NB4 (cell line): ENCODE measurements around the gene LSM3.

Experiments
- MYC ChIP-seq: IDR thresholded peaks from 2 replicates; pipeline ENCODE4 v1.6.1; 2011; ENCODE audit warnings: low read depth, low read length
- POLR2A ChIP-seq: IDR thresholded peaks from 2 replicates; pipeline ENCODE4 v1.6.1; 2011; ENCODE audit warnings: mild to moderate bottlenecking; ENCODE audit not compliant: insufficient read length; ENCODE audit errors: extremely low read depth
- TF ChIP-seq, protein P1 (sequence below): IDR thresholded peaks from one replicate; pipeline ENCODE4 v1.5.1; 2012; ENCODE audit warnings: low read depth, low read length
- TF ChIP-seq, protein P2 (sequence below): IDR thresholded peaks from 2 replicates; pipeline ENCODE4 v1.6.1; 2011; ENCODE audit warnings: low read depth, low read length

DNA sequence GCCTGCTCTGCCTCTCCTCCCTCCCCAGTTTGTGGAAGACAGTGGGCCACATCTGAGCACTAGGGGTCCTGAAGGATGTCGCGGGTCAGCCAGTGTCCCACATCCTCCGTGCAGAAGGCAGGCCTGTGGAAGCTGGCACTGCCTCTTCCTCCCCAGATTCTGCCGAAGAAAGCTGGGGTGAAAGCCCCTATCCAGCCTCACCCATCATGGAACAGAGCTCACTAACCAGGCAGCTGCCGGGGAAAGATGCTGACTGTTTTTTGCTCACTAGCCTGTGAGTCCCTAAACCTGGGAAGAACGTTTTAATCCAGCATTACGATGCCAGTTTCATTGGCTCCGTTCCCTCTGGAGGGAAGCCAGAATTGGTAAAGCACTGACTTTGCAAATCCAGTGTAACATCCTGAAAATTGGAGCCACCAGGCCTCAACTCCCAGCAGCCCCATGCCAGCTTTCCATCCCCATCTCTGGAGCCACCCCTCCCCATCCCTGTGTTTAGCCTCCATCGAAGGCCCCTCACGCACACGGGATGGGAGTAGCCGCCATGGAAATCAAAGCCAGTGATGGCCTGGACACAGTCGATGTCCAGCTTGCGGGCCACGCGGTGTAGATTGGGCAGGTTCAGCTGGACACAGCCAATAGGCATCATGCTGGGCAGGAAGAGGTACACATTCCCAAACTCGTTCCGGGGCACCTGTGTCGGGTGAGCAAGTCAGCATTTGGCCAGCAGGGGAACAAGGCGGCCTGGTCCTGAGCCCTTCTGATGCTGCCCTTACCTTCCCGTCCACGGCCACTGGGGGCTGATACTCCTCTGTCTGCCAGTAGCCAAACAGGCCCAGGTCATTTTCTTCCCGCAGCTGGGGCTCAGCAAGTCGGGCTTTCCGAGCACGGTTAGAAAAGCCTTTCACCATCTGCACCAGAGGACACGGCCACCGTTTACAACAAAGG is 30.3 kb upstream of the LSM3 start:
- TF ChIP-seq, protein P1, sequence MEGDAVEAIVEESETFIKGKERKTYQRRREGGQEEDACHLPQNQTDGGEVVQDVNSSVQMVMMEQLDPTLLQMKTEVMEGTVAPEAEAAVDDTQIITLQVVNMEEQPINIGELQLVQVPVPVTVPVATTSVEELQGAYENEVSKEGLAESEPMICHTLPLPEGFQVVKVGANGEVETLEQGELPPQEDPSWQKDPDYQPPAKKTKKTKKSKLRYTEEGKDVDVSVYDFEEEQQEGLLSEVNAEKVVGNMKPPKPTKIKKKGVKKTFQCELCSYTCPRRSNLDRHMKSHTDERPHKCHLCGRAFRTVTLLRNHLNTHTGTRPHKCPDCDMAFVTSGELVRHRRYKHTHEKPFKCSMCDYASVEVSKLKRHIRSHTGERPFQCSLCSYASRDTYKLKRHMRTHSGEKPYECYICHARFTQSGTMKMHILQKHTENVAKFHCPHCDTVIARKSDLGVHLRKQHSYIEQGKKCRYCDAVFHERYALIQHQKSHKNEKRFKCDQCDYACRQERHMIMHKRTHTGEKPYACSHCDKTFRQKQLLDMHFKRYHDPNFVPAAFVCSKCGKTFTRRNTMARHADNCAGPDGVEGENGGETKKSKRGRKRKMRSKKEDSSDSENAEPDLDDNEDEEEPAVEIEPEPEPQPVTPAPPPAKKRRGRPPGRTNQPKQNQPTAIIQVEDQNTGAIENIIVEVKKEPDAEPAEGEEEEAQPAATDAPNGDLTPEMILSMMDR, result no peak
- TF ChIP-seq POLR2A (no peak), MYC (no peak)
- TF ChIP-seq, protein P2, sequence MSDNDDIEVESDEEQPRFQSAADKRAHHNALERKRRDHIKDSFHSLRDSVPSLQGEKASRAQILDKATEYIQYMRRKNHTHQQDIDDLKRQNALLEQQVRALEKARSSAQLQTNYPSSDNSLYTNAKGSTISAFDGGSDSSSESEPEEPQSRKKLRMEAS, result no peak
